K562 (cell line): Measurements from ENCODE around the gene USP24. TPM values are rescaled to one million over a fixed set of nuclear protein-coding genes. Genes with fewer than 3 reads are reported as not detected.
A peak's percentile ranks its signal among the peaks of the same experiment; 100 is the strongest.

Source experiments
- ATAC-seq: fragments of 200-7000 bp; cut with Tn5 transposase; 3 replicates; pipeline ENCODE4 v1.9.1; 2020; ENCODE audit warnings: moderate library complexity
- BruUV-seq: library from RNA; stranded (reverse); fragments of 400-500 nt; replicated peaks from 2 replicates; lab custom pipeline; 2021; lab: Mats Ljungman, UMichigan
- CTCF ChIA-PET: fragments of 300-600 bp; formaldehyde crosslinking; extraction: SDS; loops from one replicate; lab custom pipeline; 2021; ENCODE audit warnings: low intra/inter-chr PET ratio; lab: Yijun Ruan, JAX
- POLR2A ChIA-PET: fragments of 300-600, 350-650 bp; sonication (Branson Sonifier 250); formaldehyde crosslinking; extraction: SDS; loops from one replicate; lab custom pipeline; 2021; ENCODE audit warnings: antibody characterized with exemption, inconsistent platforms; lab: Yijun Ruan, JAX
- DNase-seq, 4 experiments: peaks; one replicate each; pipeline versions ENCODE4 v3.0.0 to v3.0.0-alpha.2; 2011 to 2018; ENCODE audit warnings: low spot score in 3 of 4, mixed read lengths in 3 of 4; ENCODE audit errors: extremely low read depth in 1 of 4
- FAIRE-seq: peaks from 2 replicates; lab custom pipeline; 2011; peaks lifted over from hg19 to GRCh38; lab: Jason Lieb, UNC
- H2AFZ ChIP-seq: 2 replicates; pipeline ENCODE4 v1.6.0; 2011; ENCODE audit warnings: low read depth, low read length, control low read depth, inconsistent platforms
- H3K27ac ChIP-seq: fragments of 200-600 bp; 3 replicates; pipeline ENCODE4 v1.8.0; 2011; ENCODE audit warnings: low read depth, mild to moderate bottlenecking, control low read depth, inconsistent platforms, low read length, moderate library complexity, mixed read lengths; ENCODE audit errors: extremely low read depth
- H3K27me3 ChIP-seq, 2 experiments: fragments of 300-600 bp in 1 of 2; 2 replicates in 1 of 2; 3 replicates in 1 of 2; pipeline versions ENCODE4 v1.6.0 to v1.8.0; 2011; ENCODE audit warnings: inconsistent platforms in 2 of 2, low read length in 2 of 2, mild to moderate bottlenecking in 1 of 2, mixed read lengths in 1 of 2, moderate library complexity in 1 of 2; ENCODE audit not compliant: control insufficient read depth in 2 of 2, insufficient read depth in 2 of 2
- H3K36me3 ChIP-seq: fragments of 300-600 bp; 3 replicates; pipeline ENCODE4 v1.8.0; 2011; ENCODE audit warnings: mild to moderate bottlenecking, low read length, inconsistent platforms; ENCODE audit not compliant: control insufficient read depth, insufficient read depth
- H3K4me1 ChIP-seq, 2 experiments: fragments of 200-600 bp in 1 of 2; replicated peaks in 1 of 2; 2 replicates in 1 of 2; 3 replicates in 1 of 2; pipeline versions ENCODE4 v1.5.1 to v1.8.0; 2011; ENCODE audit warnings: inconsistent platforms in 2 of 2, low read length in 2 of 2, mild to moderate bottlenecking in 1 of 2, mixed read lengths in 1 of 2, moderate library complexity in 1 of 2; ENCODE audit not compliant: control insufficient read depth in 2 of 2, insufficient read depth in 2 of 2
- H3K4me2 ChIP-seq: 2 replicates; pipeline ENCODE4 v1.6.1; 2011; ENCODE audit warnings: low read length, control low read depth, inconsistent platforms, mixed read lengths; ENCODE audit not compliant: insufficient read depth
- H3K4me3 ChIP-seq: fragments of 200-600 bp; sonication (generic), shearing (Covaris generic); 2 replicates; pipeline ENCODE4 v1.5.1; 2016; ENCODE audit warnings: control low read depth, inconsistent platforms
- H3K79me2 ChIP-seq: fragments of 200-600 bp; 3 replicates; pipeline ENCODE4 v1.8.0; 2011; ENCODE audit warnings: low read length, inconsistent platforms; ENCODE audit not compliant: control insufficient read depth, insufficient read depth
- H3K9ac ChIP-seq, 2 experiments: 2 replicates each; pipeline versions ENCODE4 v1.6.0 to v1.6.1; 2011; ENCODE audit warnings: low read depth in 2 of 2, low read length in 2 of 2, control low read depth in 1 of 2, inconsistent platforms in 1 of 2, mild to moderate bottlenecking in 1 of 2, mixed read lengths in 1 of 2; ENCODE audit not compliant: insufficient read depth in 1 of 2
- H3K9me1 ChIP-seq: one replicate; pipeline ENCODE4 v1.6.0; 2011; ENCODE audit warnings: inconsistent platforms, mild to moderate bottlenecking, low read length, moderate library complexity; ENCODE audit not compliant: control insufficient read depth, insufficient read depth
- H3K9me3 ChIP-seq: replicated peaks from 2 replicates; pipeline ENCODE4 v1.5.1; 2011; ENCODE audit warnings: low read depth, low read length, inconsistent platforms; ENCODE audit not compliant: control insufficient read depth, insufficient read depth
- H4K20me1 ChIP-seq: replicated peaks from 2 replicates; pipeline ENCODE4 v1.6.1; 2011; ENCODE audit warnings: low read length, inconsistent platforms, mixed read lengths; ENCODE audit not compliant: control insufficient read depth, insufficient read depth
- CAMTA2 ChIP-seq: fragments of 250-450 bp; sonication (Bioruptor Pico); conservative IDR thresholded peaks from 2 replicates; pipeline ENCODE4 v1.5.1; 2022
- EGR1 ChIP-seq: fragments of 450-650 bp; conservative IDR thresholded peaks from 2 replicates; pipeline ENCODE4 v1.6.1; 2017; ENCODE audit warnings: mild to moderate bottlenecking
- HDAC2 ChIP-seq: fragments of 450-650 bp; IDR thresholded peaks from 2 replicates; pipeline ENCODE4 v1.6.1; 2016; ENCODE audit warnings: mild to moderate bottlenecking
- TAF7 ChIP-seq: fragments of 450-650 bp; IDR thresholded peaks from 2 replicates; pipeline ENCODE4 v1.6.1; 2016; ENCODE audit warnings: missing genetic modification characterization, missing compliant biosample characterization
- ZNF41 ChIP-seq: fragments of 250-450 bp; sonication (Bioruptor Pico); conservative IDR thresholded peaks from 2 replicates; pipeline ENCODE4 v1.4.0; 2020; ENCODE audit warnings: mild to moderate bottlenecking
- WGBS: fragments of 100-300 bp; shearing (Covaris generic); methylation state at CpG from one replicate; pipeline ENCODE4 v1.1.6; 2016; ENCODE audit warnings: low coverage, mixed read lengths; ENCODE audit not compliant: insufficient coverage; ENCODE audit errors: missing lambda C conversion rate; 5-methylcytosine and 5-hydroxymethylcytosine counted together
- in situ Hi-C: fragments of 300-500 bp; cut with MboI; formaldehyde crosslinking; loops from 4 replicates; pipeline ENCODE4 v1.15.0; 2018; ENCODE audit warnings: inconsistent platforms, mixed read lengths
- intact Hi-C: fragments of 100-400 bp; cut with micrococcal nuclease; formaldehyde crosslinking; loops from 2 replicates; pipeline ENCODE4 v1.14.2; 2022
- polyA plus RNA-seq, 8 experiments: library from polyadenylated mRNA; depleted of rRNA in 4 of 8; stranded (reverse) in 5 of 8; unstranded in 3 of 8; fragments of >200 nt; fragmentation: Nextera tagmentation in 2 of 8; fragmentation: Illumina TruSeq in 1 of 8; extraction: Ambion mirVana in 2 of 8; extraction: Trizol in 1 of 8; gene quantifications; 2 replicates each; pipeline versions ENCODE4 v1.2.1 to v1.2.3, GENCODE V29; 2011 to 2014; ENCODE audit warnings: inconsistent platforms in 1 of 8, missing spikeins in 1 of 8
- total RNA-seq, 7 experiments: library from RNA; depleted of rRNA in 6 of 7; stranded (reverse); fragments of >200 nt in 6 of 7; fragmentation: Illumina TruSeq in 2 of 7; extraction: Trizol in 2 of 7; gene quantifications; 2 replicates each; pipeline versions ENCODE4 v1.2.1 to v1.2.3, GENCODE V29; 2011 to 2021; ENCODE audit warnings: low replicate concordance in 1 of 7
- TF ChIP-seq, protein P1 (sequence below): fragments of 250-450 bp; sonication (Bioruptor Pico); IDR thresholded peaks from 2 replicates; pipeline ENCODE4 v1.6.1; 2021; ENCODE audit warnings: mild to moderate bottlenecking

Gene USP24
- total and polyA plus RNA-seq, 9 of the 15 experiments (the other 6 are each of a cell fraction or from before 2014, with no cell fraction given): 7.7 to 62.6 (median 36.8) TPM

DNA sequence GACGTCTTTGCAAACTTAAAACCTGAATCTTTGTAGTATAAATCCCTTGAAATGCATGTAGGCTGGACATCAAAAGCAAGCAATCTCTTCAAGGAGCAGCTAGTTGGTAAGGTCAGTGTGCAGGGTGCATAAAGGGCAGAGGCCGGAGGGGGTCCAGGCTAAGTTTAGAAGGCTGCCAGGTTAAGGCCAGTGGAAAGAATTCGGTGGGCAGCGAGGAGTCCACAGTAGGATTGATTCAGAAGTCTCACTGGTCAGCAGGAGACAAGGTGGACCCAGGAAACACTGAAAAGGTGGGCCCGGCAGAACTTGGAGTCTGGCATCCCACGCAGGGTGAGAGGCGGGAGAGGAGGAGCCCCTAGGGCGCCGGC lies 176.2 kb downstream of the USP24 start:
- Histone ChIP-seq H3K9ac (peak overlapping the region; percentile 64 to 96; a peak in 3 of 4 replicates), H2AFZ (peak overlapping the region; percentile 70)
- CTCF ChIA-PET: no interaction called here

DNA sequence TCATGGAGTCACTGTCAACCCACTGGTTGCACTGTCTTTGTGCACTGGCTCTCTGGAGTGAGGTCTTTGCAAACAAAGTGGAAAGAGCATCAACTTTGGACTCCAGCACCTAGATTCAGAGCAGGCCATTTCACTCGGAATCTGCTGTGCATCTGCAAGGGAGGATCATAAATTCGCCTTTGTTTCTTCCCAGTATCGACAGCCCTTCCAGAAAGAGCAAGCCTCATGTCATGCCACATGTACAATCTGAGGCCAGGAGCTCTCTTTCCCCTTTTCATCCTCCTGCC lies 176.7 kb downstream of the USP24 start:
- Histone ChIP-seq H2AFZ (peak overlapping the region; percentile 70), H3K27me3 (no peaks in the 10 kb centered on the region; a peak in 1 of 5 replicates), H3K4me3 (no peak overlapping the region), H3K79me2 (peaks cover 46% of the 10 kb centered on the region), H3K4me2 (peak overlapping the region; percentile 5), H3K36me3 (peaks cover 26% of the 10 kb centered on the region; the same call in 2 of the 3 replicates), H3K9me1 (no peaks in the 10 kb centered on the region), H3K9me3 (no peaks in the 10 kb centered on the region), H3K4me1 (peaks cover 35% of the 10 kb centered on the region in 2 experiments), H4K20me1 (peaks cover 9% of the 10 kb centered on the region; the same call in 1 of the 2 replicates), H3K9ac (no peak overlapping the region), H3K27ac (peak overlapping the region; percentile 67; the same call in 1 of the 3 replicates)
- DNase-seq (no peak), ATAC-seq (no peak), FAIRE-seq (no peak)
- in situ Hi-C loops: no loop called here
- BruUV-seq: no TSS peak
- intact Hi-C loops: no loop called here
- CTCF ChIA-PET: no interaction called here
- 22% methylated on average over 3 of the region's 3 CpGs for WGBS
- POLR2A ChIA-PET: interaction anchor here (1.2 to 1.7 kb wide), 2 partner anchors 12 to 16 kb away, joined by 4 to 5 read pairs; no protein-coding TSS in a partner anchor
- TF ChIP-seq TAF7 (tag) (0 out of 2 replicates have a peak, but pooled peaks have one; percentile 6), ZNF41 (CRISPR knock-in tag) (no peak)

More for the DNA sequence above, 176.2 kb downstream of the USP24 start:
- H3K36me3 ChIP-seq: peaks cover 31% of the 10 kb centered on the region; the same call in 2 of the 3 replicates
- H3K4me1 ChIP-seq: peaks cover 35 to 40% of the 10 kb centered on the region in 2 experiments
- H3K27ac ChIP-seq: peak overlapping the region; percentile 67; the same call in 1 of the 3 replicates
- WGBS: 15% methylated on average over 9 of the region's 9 CpGs
- 0 out of 2 replicates have a peak, but pooled peaks have one; percentile 4 for TF ChIP-seq HDAC2
- no peak for TF ChIP-seq CAMTA2 (CRISPR knock-in tag)
- TF ChIP-seq, protein P1, sequence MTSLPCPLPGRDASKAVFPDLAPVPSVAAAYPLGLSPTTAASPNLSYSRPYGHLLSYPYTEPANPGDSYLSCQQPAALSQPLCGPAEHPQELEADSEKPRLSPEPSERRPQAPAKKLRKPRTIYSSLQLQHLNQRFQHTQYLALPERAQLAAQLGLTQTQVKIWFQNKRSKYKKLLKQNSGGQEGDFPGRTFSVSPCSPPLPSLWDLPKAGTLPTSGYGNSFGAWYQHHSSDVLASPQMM: no peak
- peak; percentile 40; the same call in 1 of the 2 replicates for TF ChIP-seq EGR1
- H3K4me2 ChIP-seq: peak overlapping the region; percentile 84
- H3K79me2 ChIP-seq: peaks cover 51% of the 10 kb centered on the region
- intact Hi-C loops (no loop called here), in situ Hi-C loops (no loop called here)
- H3K4me3 ChIP-seq: peak overlapping the region; percentile 56; the same call in 1 of the 2 replicates
- H3K27me3 ChIP-seq: no peaks in the 10 kb centered on the region; a peak in 1 of 5 replicates
- H4K20me1 ChIP-seq: peaks cover 9% of the 10 kb centered on the region; the same call in 1 of the 2 replicates
- no peak for ATAC-seq
- FAIRE-seq: no peak
- BruUV-seq: no TSS peak
- DNase-seq: no peak
- H3K9me1 ChIP-seq: no peaks in the 10 kb centered on the region
- H3K9me3 ChIP-seq: no peaks in the 10 kb centered on the region
- POLR2A ChIA-PET: interaction anchor here (1.1 to 1.7 kb wide), 3 partner anchors 11 to 88 kb away, joined by 4 to 5 read pairs (median 4); no protein-coding TSS in a partner anchor
